Measurements from ENCODE around the gene CRYBG2. TPM values are rescaled to one million over a fixed set of nuclear protein-coding genes. Genes with fewer than 3 reads are reported as not detected.

Gene CRYBG2
- total and polyA plus RNA-seq, 2 of the 13 experiments (the other 11 are each of a cell fraction or from before 2014, with no cell fraction given), result 1.3 to 2.9 TPM

DNA sequence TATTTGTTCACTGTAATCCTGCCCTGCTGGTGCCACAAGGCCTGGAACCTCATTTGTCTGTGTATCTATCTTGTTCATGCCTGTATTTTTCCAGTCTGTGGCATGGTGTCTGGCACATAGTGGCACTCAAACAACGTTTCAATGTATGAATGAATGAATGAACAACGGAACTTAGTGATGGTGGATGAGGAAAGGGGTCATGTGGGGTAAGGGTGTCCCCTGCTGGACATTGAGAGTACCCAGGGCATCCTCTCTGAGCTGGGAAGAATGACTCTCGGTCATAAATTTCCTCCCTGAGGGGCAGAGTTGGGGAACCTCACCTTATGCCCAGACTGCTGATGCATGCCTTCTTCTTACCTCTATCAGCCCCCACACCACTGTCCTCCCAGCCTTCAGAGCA, 37.5 kb upstream of the CRYBG2 start:
- no peak overlapping the region for H2AFZ ChIP-seq (ENCODE audit: low read length)
- DNase-seq (ENCODE audit: low spot score) (peak; percentile 52), FAIRE-seq (peak; percentile 57), ATAC-seq (peak; percentile 67)
- BruUV-seq (replicated peaks), result no TSS peak
- H3K4me1 ChIP-seq (ENCODE audit: insufficient read depth, low read length), result peaks cover 55% of the 10 kb centered on the region
- no peak overlapping the region for H3K4me2 ChIP-seq (ENCODE audit: low read depth, low read length)
- WGBS (ENCODE audit: low lambda C conversion rate), result 0% methylated on average over 3 of the region's 3 CpGs
- POLR2A ChIA-PET, result interaction anchor here (1.3 to 1.4 kb wide), 2 partner anchors 41 to 222 kb away, joined by 3 read pairs; partner anchors contain the start of gene ZNF593
- H3K9ac ChIP-seq (ENCODE audit: insufficient read depth, low read depth, low read length), result no peak overlapping the region
- no peaks in the 10 kb centered on the region for H3K79me2 ChIP-seq (ENCODE audit: insufficient read depth, low read length)
- H3K27me3 ChIP-seq (ENCODE audit: control insufficient read depth in 1 of 2, insufficient read depth in 2 of 2, low read length in 2 of 2), result no peaks in the 10 kb centered on the region; a peak in 2 of 5 replicates
- in situ Hi-C loops (cut with HindIII; ENCODE audit: extremely low pct_ligation_motif_present, low pct_unique_long_range_greater_than_20kb) (loop anchor here (5.0 kb wide), 1 partner anchor 109 kb away; the partner anchor contains the start of gene SH3BGRL3), intact Hi-C loops (cut with micrococcal nuclease; ENCODE audit: unreplicated experiment) (loop anchor here (1.0 kb wide), 3 partner anchors 70 to 115 kb away; no protein-coding TSS in a partner anchor)
- H3K27ac ChIP-seq (ENCODE audit: extremely low read length, insufficient read depth, low read length), result no peak overlapping the region
- H3K9me3 ChIP-seq (ENCODE audit: low read length), result no peaks in the 10 kb centered on the region
- no peaks in the 10 kb centered on the region for H3K36me3 ChIP-seq (replicated peaks in 1 of 2; ENCODE audit: control insufficient read depth in 1 of 2, insufficient read depth in 2 of 2, low read length in 2 of 2)
- H4K20me1 ChIP-seq (ENCODE audit: insufficient read depth, low read length), result no peaks in the 10 kb centered on the region
- CTCF ChIA-PET (ENCODE audit: low intra/inter-chr PET ratio, low total read pairs), result interaction anchor here (1.2 to 3.3 kb wide), 3 partner anchors 28 to 116 kb away, joined by 3 to 22 read pairs (median 18); no protein-coding TSS in a partner anchor
- H3K4me3 ChIP-seq (replicated peaks in 1 of 3; ENCODE audit: insufficient read depth in 1 of 3, low read depth in 2 of 3, low read length in 3 of 3), result no peak overlapping the region
- TF ChIP-seq CTCF (CRISPR knock-in tag; IDR thresholded peaks at IDR 0.05) (peak; percentile 81), ZNF24 (IDR thresholded peaks at IDR 0.05) (peak; percentile 97), E2F2 (CRISPR knock-in tag; IDR thresholded peaks at IDR 0.05; ENCODE audit: borderline replicate concordance) (no peak), RAD21 (CRISPR knock-in tag; IDR thresholded peaks at IDR 0.05) (peak; percentile 87), HNRNPK (IDR thresholded peaks at IDR 0.05; ENCODE audit: low read depth, low read length, poor library complexity, severe bottlenecking) (no peak), ZNF17 (CRISPR knock-in tag; IDR thresholded peaks at IDR 0.05) (no peak), KDM5A (IDR thresholded peaks at IDR 0.05; ENCODE audit: borderline replicate concordance, low read length) (no peak), TBX2 (CRISPR knock-in tag; IDR thresholded peaks at IDR 0.05; ENCODE audit: borderline replicate concordance) (no peak), MED8 (CRISPR knock-in tag; IDR thresholded peaks at IDR 0.05; ENCODE audit: insufficient replicate concordance) (no peak), HNRNPH1 (optimal IDR thresholded peaks at IDR 0.05; ENCODE audit: low read depth, low read length) (no peak), ZNF30 (CRISPR knock-in tag; IDR thresholded peaks at IDR 0.05) (no peak), SMC3 (IDR thresholded peaks at IDR 0.05; ENCODE audit: low read length) (peak; percentile 91), ZFP62 (CRISPR knock-in tag; IDR thresholded peaks at IDR 0.05) (no peak)
- TF ChIP-seq, protein P1, sequence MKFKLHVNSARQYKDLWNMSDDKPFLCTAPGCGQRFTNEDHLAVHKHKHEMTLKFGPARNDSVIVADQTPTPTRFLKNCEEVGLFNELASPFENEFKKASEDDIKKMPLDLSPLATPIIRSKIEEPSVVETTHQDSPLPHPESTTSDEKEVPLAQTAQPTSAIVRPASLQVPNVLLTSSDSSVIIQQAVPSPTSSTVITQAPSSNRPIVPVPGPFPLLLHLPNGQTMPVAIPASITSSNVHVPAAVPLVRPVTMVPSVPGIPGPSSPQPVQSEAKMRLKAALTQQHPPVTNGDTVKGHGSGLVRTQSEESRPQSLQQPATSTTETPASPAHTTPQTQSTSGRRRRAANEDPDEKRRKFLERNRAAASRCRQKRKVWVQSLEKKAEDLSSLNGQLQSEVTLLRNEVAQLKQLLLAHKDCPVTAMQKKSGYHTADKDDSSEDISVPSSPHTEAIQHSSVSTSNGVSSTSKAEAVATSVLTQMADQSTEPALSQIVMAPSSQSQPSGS (CRISPR knock-in tag; IDR thresholded peaks at IDR 0.05), result no peak
- TF ChIP-seq, protein P2, sequence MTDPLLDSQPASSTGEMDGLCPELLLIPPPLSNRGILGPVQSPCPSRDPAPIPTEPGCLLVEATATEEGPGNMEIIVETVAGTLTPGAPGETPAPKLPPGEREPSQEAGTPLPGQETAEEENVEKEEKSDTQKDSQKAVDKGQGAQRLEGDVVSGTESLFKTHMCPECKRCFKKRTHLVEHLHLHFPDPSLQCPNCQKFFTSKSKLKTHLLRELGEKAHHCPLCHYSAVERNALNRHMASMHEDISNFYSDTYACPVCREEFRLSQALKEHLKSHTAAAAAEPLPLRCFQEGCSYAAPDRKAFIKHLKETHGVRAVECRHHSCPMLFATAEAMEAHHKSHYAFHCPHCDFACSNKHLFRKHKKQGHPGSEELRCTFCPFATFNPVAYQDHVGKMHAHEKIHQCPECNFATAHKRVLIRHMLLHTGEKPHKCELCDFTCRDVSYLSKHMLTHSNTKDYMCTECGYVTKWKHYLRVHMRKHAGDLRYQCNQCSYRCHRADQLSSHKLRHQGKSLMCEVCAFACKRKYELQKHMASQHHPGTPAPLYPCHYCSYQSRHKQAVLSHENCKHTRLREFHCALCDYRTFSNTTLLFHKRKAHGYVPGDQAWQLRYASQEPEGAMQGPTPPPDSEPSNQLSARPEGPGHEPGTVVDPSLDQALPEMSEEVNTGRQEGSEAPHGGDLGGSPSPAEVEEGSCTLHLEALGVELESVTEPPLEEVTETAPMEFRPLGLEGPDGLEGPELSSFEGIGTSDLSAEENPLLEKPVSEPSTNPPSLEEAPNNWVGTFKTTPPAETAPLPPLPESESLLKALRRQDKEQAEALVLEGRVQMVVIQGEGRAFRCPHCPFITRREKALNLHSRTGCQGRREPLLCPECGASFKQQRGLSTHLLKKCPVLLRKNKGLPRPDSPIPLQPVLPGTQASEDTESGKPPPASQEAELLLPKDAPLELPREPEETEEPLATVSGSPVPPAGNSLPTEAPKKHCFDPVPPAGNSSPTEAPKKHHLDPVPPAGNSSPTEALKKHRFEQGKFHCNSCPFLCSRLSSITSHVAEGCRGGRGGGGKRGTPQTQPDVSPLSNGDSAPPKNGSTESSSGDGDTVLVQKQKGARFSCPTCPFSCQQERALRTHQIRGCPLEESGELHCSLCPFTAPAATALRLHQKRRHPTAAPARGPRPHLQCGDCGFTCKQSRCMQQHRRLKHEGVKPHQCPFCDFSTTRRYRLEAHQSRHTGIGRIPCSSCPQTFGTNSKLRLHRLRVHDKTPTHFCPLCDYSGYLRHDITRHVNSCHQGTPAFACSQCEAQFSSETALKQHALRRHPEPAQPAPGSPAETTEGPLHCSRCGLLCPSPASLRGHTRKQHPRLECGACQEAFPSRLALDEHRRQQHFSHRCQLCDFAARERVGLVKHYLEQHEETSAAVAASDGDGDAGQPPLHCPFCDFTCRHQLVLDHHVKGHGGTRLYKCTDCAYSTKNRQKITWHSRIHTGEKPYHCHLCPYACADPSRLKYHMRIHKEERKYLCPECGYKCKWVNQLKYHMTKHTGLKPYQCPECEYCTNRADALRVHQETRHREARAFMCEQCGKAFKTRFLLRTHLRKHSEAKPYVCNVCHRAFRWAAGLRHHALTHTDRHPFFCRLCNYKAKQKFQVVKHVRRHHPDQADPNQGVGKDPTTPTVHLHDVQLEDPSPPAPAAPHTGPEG (CRISPR knock-in tag; IDR thresholded peaks at IDR 0.05), result no peak
